ENCODE measurements around the gene FOXA2. TPM values are rescaled to one million over a fixed set of nuclear protein-coding genes. Genes with fewer than 3 reads are reported as not detected.

FOXA2 gene
- total RNA-seq, 2 donors from 2014 or later, result 42.5 to 63.3 TPM

GRCh38 chr20:22582386-22582963 lies 1.9 kb downstream of the FOXA2 start:
- Histone ChIP-seq H3K9me3 (no peaks in the 10 kb centered on the region), H3K27ac (peak overlapping the region; percentile 97 to 99 (median 98)), H3K27me3 (no peaks in the 10 kb centered on the region), H3K36me3 (replicated peaks in 1 of 2; ENCODE audit: insufficient read depth in 1 of 2, low read depth in 2 of 2) (no peaks in the 10 kb centered on the region), H3K4me1 (peaks cover 50% of the 10 kb centered on the region), H3K4me3 (peak overlapping the region; percentile 63 to 83)
- intact Hi-C loops (cut with DNase I), result loop anchor here (10.0 kb wide), 1 partner anchor 128 kb away; no protein-coding TSS in a partner anchor
- TF ChIP-seq POLR2A (IDR thresholded peaks at IDR 0.05) (no peak), CTCF (IDR thresholded peaks at IDR 0.05) (no peak)
- no peak for ATAC-seq
- WGBS, 2 donors, result 1% methylated on average over 43 of the region's 54 CpGs; no CpG with 5 or more reads in 1 of the 2 donors
- DNase-seq, result peak; percentile 29 to 54 (median 38)

GRCh38 chr20:22581437-22582385 lies 2.7 kb downstream of the FOXA2 start:
- ATAC-seq, result no peak
- no peak for TF ChIP-seq POLR2A (IDR thresholded peaks at IDR 0.05)
- TF ChIP-seq CTCF (IDR thresholded peaks at IDR 0.05), result no peak
- intact Hi-C loops (cut with DNase I), result loop anchor here (10.0 kb wide), 1 partner anchor 127 kb away; no protein-coding TSS in a partner anchor
- Histone ChIP-seq H3K9me3 (no peaks in the 10 kb centered on the region), H3K27ac (peak overlapping the region; percentile 97 to 99 (median 98)), H3K4me1 (peaks cover 44% of the 10 kb centered on the region), H3K4me3 (peak overlapping the region; percentile 63 to 83), H3K27me3 (no peaks in the 10 kb centered on the region), H3K36me3 (replicated peaks in 1 of 2; ENCODE audit: insufficient read depth in 1 of 2, low read depth in 2 of 2) (no peaks in the 10 kb centered on the region)
- DNase-seq, result peak; percentile 29 to 54 (median 48)
- WGBS, 2 donors, result 2% methylated on average over 25 to 51 of the region's 54 CpGs

GRCh38 chr20:22579711-22580697 lies 4.4 kb downstream of the FOXA2 start:
- no peak overlapping the region for H3K4me3 ChIP-seq
- peaks cover 41% of the 10 kb centered on the region for H3K4me1 ChIP-seq
- WGBS, 2 donors, result 4 to 8% methylated on average over 12 to 18 of the region's 18 CpGs
- ATAC-seq (no peak), DNase-seq (peak; percentile 66 to 74 (median 68))
- peak in 2 of 3 donors; percentile 53 to 57 for TF ChIP-seq POLR2A (IDR thresholded peaks at IDR 0.05)
- TF ChIP-seq CTCF (IDR thresholded peaks at IDR 0.05), result peak in 1 of 7 experiments; percentile 4
- intact Hi-C loops (cut with DNase I), result loop anchor here (10.0 kb wide), 1 partner anchor 125 kb away; no protein-coding TSS in a partner anchor
- H3K36me3 ChIP-seq (replicated peaks in 1 of 2; ENCODE audit: insufficient read depth in 1 of 2, low read depth in 2 of 2), result no peaks in the 10 kb centered on the region
- no peaks in the 10 kb centered on the region for H3K9me3 ChIP-seq
- peak overlapping the region; percentile 94 to 99 (median 98) for H3K27ac ChIP-seq
- H3K27me3 ChIP-seq, result no peaks in the 10 kb centered on the region

- no peak for ATAC-seq
- peaks cover 49% of the 10 kb centered on the region for H3K4me1 ChIP-seq
- TF ChIP-seq CTCF (IDR thresholded peaks at IDR 0.05) (no peak), POLR2A (IDR thresholded peaks at IDR 0.05) (no peak)
- no peaks in the 10 kb centered on the region for H3K9me3 ChIP-seq
- 1% methylated on average over 20 to 21 of the region's 21 CpGs for WGBS, 2 donors
- H3K36me3 ChIP-seq (replicated peaks in 1 of 2; ENCODE audit: insufficient read depth in 1 of 2, low read depth in 2 of 2), result no peaks in the 10 kb centered on the region
- H3K4me3 ChIP-seq, result peak overlapping the region in 1 of 2 donors; percentile 57
- peak overlapping the region; percentile 94 to 99 (median 98) for H3K27ac ChIP-seq
- H3K27me3 ChIP-seq, result no peaks in the 10 kb centered on the region
- intact Hi-C loops (cut with DNase I), result no loop called here
- DNase-seq, result peak in 3 of 4 donors; percentile 36 to 46 (median 45)
These were observed 5.3 kb downstream of the FOXA2 start for GRCh38 chr20:22579119-22579427.
